Fibroblast of skin of right quadriceps (primary cell): ENCODE results near the gene PROCR.
"Not testable (repeated sequence)": the region's sequence is repeated elsewhere in the genome, so short reads cannot be mapped to it uniquely, and the experiment has no call there.

Experiments used
- DNase-seq: peaks from one replicate; pipeline ENCODE4 v3.0.0-alpha.2; 2013

Gene PROCR

GRCh38 chr20:35171753-35172433 is at the start of gene PROCR:
Gene PROCR (plus strand): TSS chr20:35172072. CDS start chr20:35172155, 83 bp downstream.
- DNase-seq = peak; percentile 89

- DNase-seq = no peak
Measured at GRCh38 chr20:35122756-35123405, 49.0 kb upstream of the PROCR start.

GRCh38 chr20:35125753-35126152 is 46.1 kb upstream of the PROCR start:
- DNase-seq = no peak

- DNase-seq = peak; percentile 28
Measured at GRCh38 chr20:35129647-35130069, 42.2 kb upstream of the PROCR start.

DNA sequence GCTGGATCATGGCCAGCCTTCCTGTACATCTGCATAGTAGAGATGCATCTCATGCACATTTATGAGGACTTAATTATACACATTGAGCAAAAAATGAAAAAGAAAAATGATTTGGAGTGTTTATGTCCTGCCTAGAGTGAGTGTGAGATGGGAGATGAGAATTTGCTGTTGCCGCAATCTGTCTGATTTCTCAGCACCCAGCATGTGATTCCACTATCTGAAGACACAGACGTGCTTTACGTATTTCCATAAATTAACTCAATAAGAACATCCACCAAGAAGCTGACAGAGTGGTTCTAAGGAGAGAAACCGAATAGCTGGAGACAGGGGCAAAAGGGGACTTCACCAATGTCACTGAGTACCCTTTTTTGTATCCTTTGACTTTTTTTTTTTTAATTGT is 39.9 kb upstream of the PROCR start:
- no peak for DNase-seq

DNA sequence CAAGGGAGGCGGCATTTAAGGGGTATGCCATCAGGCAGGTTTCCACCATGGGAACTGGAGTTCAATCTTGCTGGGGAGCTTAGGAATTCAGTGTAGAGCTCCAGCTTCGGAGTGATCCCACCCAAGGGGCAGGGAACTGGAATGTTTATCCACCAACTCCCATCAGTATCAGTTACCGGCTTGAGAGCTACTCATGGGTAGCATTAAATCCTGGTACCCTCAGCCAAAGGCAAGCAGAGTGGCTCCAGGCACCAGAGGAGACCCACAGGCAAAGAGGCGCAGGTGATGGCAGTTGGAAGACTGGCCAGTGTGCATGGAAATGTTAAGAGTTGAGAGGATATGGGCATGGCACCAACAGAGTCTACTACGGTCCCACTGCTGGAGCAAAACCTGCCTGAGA is 38.8 kb upstream of the PROCR start:
- no peak for DNase-seq

- DNase-seq = no peak
Measured at GRCh38 chr20:35133735-35134134, 38.1 kb upstream of the PROCR start.

GRCh38 chr20:35134472-35134871 is 37.4 kb upstream of the PROCR start:
- no peak for DNase-seq

DNA sequence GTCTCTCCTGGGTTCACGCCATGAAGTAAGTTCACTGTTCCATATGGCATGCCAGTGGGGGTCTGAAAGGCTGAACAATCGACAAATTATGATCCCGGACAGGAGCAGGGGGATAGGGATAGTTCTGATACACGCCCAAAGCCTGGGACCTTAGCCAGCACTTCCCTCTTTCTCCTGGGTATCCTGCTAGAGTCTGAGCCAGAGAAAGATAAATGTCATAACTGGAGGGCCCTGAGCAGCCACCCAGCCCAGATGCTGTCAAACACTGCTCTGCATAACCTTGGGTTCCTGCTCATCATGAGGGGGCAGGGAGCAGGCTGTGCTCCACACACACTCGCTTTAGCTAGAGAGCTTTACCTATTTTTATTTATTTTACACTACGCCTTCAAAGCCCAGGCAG is 37.0 kb upstream of the PROCR start:
- no peak for DNase-seq

GRCh38 chr20:35135867-35136586 is 35.8 kb upstream of the PROCR start:
- DNase-seq = no peak

GRCh38 chr20:35144694-35145093 is 27.2 kb upstream of the PROCR start:
- DNase-seq = no peak

- DNase-seq = peak; percentile 56
Measured at GRCh38 chr20:35145141-35145564, 26.7 kb upstream of the PROCR start.

- no peak for DNase-seq
Measured at GRCh38 chr20:35146299-35146919, 25.5 kb upstream of the PROCR start.

- DNase-seq = peak; percentile 94
Measured at GRCh38 chr20:35146920-35147574, 24.8 kb upstream of the PROCR start, which contains the start of gene EDEM2. Gene EDEM2 (minus strand): TSS chr20:35147336. CDS start chr20:35147258, 78 bp downstream.

DNA sequence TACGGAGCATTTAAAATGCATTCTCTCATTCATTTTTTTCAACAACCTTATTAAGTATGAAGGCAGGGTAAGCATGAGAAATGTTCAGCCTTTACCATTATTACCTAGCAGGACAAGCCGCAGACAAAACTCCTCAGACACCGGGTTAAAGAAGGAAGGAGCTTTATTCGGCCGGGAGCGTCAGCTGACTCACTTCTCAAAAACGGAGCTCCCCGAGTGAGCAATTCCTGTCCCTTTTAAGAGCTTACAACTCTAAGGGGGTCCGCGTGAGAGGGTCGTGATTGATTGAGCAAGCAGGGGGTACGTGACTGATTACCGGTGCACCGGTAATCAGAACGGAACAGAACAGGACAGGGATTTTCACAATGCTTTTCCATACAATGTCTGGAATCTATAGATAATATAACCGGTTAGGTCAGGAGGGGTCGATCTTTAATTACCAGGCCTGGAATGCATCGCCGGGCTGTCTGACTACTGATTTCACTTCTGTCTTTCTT is 24.2 kb upstream of the PROCR start:
- DNase-seq = peak; percentile 45

DNA sequence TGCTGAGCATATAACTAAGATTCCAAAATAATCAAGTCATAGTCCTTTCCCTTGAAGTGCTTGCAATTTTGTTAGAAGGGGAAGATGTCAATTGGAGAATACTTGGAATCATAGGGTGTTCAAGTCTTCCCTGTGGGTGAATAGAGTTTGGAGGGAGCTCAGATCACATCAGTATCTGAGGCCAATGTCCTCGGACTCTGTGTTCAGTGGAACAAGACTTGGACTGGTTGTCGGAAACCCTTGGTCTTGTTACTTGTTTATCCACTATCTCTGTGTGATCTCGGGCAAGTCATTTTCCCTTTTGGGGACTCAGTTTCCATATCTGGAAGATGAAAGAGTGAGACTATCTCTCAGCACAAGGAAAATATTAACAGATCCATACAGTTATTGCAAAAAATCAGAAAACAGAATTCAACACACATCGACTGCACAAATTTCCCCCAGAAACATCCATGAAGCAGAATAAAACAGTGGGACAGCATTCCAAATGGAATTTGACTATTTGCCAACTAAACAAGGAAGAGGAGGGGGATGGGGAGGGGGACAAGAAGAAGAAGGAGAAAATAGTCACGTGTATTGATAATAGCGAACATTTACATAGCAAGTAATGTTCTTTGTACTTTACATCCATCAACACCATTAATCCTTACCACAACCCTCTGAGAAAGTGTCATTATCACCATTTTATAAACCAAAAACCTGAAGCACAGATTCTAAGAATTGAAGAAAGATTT is 20.9 kb upstream of the PROCR start:
- no peak for DNase-seq

- peak; percentile 42 for DNase-seq
Measured at GRCh38 chr20:35151736-35152135, 20.1 kb upstream of the PROCR start.

DNA sequence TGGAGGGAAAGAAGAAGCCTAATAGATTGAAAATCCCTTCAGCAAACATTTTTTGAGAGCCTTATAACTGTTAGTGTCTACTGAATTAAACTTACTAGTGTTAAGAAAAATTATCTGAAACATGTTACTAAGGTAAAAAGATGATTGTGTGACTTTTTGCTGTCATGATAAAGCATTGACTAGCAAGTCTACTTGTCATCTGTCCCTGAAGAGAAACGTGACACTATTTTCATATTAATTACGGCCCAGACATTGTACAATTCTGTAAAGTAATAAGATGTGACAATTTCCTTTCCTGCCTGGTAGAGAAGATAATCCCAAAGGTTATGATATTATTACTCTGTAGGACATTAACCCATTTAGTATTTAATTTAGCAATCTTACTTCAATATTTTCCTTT is 15.9 kb upstream of the PROCR start:
- DNase-seq = no peak

DNA sequence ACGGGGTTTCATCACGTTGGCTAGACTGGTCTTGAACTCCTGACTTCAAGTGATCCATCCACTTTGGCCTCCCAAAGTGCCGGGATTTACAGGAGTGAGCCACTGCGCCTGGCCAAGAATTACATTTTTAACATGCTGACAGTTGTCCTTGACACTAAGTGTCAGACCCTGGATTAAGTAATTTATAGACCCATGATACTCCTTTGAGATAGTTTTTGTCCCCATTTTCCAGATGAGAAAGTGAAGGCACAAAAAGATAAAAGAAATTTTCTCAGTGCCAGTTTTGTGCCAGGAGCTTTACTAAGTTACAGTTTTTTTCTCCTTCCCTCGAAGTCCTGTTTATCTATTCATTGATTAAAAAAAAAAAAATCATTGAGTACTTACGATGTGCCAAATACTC is 14.9 kb upstream of the PROCR start:
- no peak for DNase-seq

DNA sequence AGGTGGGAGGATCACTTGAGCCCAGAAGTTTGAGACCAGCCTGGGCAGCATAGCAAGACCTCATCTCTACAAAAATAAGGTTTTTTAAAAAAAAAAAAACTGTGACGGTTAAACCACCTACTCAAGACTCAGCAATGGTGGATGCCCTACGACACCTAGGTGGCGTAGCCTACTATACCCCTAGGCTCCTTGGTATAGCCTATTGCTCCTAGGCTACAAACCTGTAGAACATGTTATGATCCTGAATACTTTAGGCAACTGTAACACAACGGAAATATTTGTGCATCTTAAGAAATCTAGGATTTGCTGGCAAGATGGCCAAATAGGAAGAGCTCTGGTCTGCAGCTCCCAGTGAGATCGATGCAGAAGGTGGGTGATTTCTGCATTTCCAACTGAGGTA is 11.5 kb upstream of the PROCR start:
- not testable (repeated sequence) for DNase-seq

GRCh38 chr20:35164531-35164930 is 7.3 kb upstream of the PROCR start:
- DNase-seq = not testable (repeated sequence)
